NCI-H1092 (cell line): ENCODE measurements around the gene PTBP3.
"Not testable (repeated sequence)": the region's sequence is repeated elsewhere in the genome, so short reads cannot be mapped to it uniquely, and the experiment has no call there.

ENCODE experiments used
- DNase-seq: peaks from one replicate; lab custom pipeline; 2025; lab: John Stamatoyannopoulos, UW

PTBP3 gene

GRCh38 chr9:112268413-112268812 is 65.0 kb downstream of the PTBP3 start:
- DNase-seq: no peak

GRCh38 chr9:112267086-112267485 is 66.3 kb downstream of the PTBP3 start:
- DNase-seq: not testable (repeated sequence)

GRCh38 chr9:112265391-112265790 is 68.0 kb downstream of the PTBP3 start:
- DNase-seq: no peak

GRCh38 chr9:112262577-112262976 is 70.8 kb downstream of the PTBP3 start:
- no peak for DNase-seq

- no peak for DNase-seq
Observed at GRCh38 chr9:112261133-112261532, 72.3 kb downstream of the PTBP3 start.

- no peak for DNase-seq
Observed at GRCh38 chr9:112258106-112258505, 75.3 kb downstream of the PTBP3 start.

GRCh38 chr9:112252194-112252593 is 81.2 kb downstream of the PTBP3 start:
- no peak for DNase-seq

GRCh38 chr9:112249277-112249676 is 84.1 kb downstream of the PTBP3 start:
- no peak for DNase-seq

GRCh38 chr9:112248722-112249121 is 84.7 kb downstream of the PTBP3 start:
- no peak for DNase-seq

GRCh38 chr9:112247090-112247489 is 86.3 kb downstream of the PTBP3 start:
- no peak for DNase-seq

GRCh38 chr9:112245126-112245525 is 88.3 kb downstream of the PTBP3 start:
- DNase-seq: no peak

- no peak for DNase-seq
Observed at GRCh38 chr9:112242147-112242804, 91.1 kb downstream of the PTBP3 start.

GRCh38 chr9:112241491-112241890 is 91.9 kb downstream of the PTBP3 start:
- no peak for DNase-seq

- no peak for DNase-seq
Observed at GRCh38 chr9:112239708-112240107, 93.7 kb downstream of the PTBP3 start.

- DNase-seq: no peak
Observed at GRCh38 chr9:112239284-112239683, 94.1 kb downstream of the PTBP3 start.

GRCh38 chr9:112234779-112235178 is 98.6 kb downstream of the PTBP3 start:
- DNase-seq: no peak

- no peak for DNase-seq
Observed at GRCh38 chr9:112233769-112234168, 99.7 kb downstream of the PTBP3 start.

- no peak for DNase-seq
Observed at GRCh38 chr9:112232233-112232632, 101.2 kb downstream of the PTBP3 start.

- DNase-seq: no peak
Observed at GRCh38 chr9:112226091-112226490, 107.3 kb downstream of the PTBP3 start.

GRCh38 chr9:112224401-112225289 is 108.8 kb downstream of the PTBP3 start:
- DNase-seq: no peak

- no peak for DNase-seq
Observed at GRCh38 chr9:112218908-112219307, 114.5 kb downstream of the PTBP3 start.

- DNase-seq: no peak
Observed at GRCh38 chr9:112212926-112213325, 120.5 kb downstream of the PTBP3 start.

- DNase-seq: no peak
Observed at GRCh38 chr9:112207451-112207850, 126.0 kb downstream of the PTBP3 start.
